CD4-positive, alpha-beta T cell treated with Interleukin-21 for 1 hour (primary cell): ENCODE measurements around the gene FXYD5.

Experiments used
- DNase-seq: peaks from one replicate; pipeline ENCODE4 v3.0.0-alpha.2; 2020

The FXYD5 gene

DNA sequence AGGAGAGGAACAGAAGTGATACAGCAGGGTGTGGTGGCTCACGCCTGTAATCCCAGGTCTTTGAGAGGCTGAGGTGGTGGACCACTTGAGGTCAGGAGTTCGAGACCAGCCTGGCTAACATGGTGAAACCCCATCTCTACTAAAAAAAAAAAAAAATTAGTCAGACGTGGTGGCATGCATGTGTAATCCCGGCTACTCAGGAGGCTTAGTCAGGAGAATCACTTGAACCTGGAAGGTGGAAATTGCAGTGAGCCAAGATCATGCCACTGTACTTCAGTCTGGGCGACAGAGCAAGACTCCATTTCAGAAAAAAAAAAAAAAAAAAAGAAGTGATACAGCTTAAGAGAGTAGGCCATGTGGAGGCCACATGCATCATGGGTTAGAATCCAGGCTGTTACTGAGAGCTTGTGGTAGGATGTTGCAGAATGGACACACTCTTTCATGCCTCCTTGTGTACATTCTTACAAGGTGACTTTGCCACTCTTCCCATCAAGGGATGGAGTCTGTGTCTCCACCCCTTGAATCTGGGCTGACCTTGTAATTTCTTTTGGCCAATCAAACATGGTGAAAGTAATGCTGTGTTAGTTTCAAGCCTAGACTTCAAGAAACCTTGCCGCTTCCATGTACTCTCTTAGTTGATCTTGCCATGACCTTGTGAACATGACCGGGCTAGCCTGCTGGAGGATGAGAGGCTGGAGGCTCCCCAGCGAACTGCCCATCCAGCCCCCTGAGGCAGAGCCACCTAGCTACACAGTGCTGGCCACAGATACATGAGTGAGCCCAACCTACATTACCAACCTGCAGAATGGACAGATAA, 61.7 kb downstream of the FXYD5 start:
- no peak for DNase-seq

DNA sequence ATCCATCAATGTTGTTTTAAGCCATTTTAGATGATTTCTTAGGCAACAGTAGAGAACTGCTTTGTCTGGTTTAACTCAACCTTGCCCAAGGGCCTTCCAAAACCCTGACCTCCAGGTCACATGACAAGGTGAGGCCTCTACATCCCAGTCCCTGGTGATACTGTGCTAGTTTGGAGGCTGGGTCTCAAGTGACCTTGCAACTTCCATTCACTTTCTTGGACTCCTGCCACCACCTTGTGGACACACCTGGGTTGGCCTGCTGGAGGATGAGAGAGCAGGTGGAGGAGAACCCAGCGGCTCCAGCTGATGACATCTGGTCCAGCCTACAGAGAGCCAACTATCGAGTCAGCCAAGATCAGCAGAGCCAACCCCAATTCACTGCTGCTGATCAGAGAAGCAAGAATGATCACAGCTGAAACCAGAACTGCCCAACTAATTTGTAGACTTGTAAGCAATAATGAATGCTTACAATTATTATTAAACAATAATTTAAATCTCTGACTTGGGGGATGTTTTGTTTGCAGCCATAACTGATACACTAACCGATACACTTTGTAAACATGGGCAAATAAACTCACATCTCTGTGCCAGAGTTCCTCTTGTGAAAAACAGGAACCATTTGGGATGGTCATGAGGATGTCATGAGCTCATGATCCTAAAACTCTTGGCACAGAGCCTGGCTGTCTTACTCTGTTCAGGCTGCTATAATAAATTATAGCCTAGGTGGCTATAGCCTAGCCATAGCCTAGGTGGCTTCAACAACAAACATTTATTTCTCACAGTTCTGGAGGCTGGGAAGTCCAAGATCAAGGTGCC, 62.5 kb downstream of the FXYD5 start:
- peak; percentile 71 for DNase-seq

DNA sequence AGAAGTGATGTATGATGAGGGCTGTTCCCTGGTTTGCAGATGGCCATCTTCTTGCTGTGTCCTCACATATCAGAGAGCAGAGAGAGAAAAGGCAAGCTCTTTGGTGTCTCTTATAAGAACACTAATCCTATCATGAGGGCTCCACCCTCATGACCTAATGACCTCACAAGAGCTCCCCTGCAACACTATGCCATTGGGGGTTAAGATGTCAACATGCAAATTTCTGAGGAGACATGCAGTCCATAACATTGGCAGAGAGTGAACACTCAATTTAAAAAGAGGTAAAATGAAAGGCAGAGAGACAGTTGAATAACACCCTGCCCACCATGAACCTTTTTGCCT, 63.1 kb downstream of the FXYD5 start:
- DNase-seq = no peak

DNA sequence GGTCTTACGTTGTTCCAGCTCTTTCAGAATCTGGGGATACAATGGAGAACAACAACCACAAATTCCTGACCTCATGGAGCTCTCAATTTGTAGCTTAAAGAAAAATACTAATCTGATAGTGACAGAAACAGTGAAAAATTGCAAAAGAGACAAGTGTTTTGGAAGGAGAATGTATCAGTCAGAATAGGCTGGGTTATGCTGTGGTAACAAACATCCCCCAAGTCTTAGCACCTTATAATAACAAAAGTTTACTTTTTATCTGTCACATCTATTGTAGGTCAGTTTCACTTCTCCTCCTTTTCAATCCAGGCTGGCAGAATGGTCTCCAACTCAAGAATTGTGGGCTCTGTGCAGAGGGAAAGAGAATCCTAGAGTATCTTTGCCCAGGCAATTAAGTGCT, 64.5 kb downstream of the FXYD5 start:
- no peak for DNase-seq
